HepG2 (cell line): ENCODE results near the gene RAB22A. TPM values are rescaled to one million over a fixed set of nuclear protein-coding genes. Genes with fewer than 3 reads are reported as not detected.
A peak's percentile ranks its signal among the peaks of the same experiment; 100 is the strongest.

Experiments
- ATAC-seq: fragments of 200-7000 bp; cut with Tn5 transposase; 3 replicates; pipeline ENCODE4 v1.9.1; 2020; ENCODE audit warnings: mild to moderate bottlenecking, moderate library complexity
- BruUV-seq: library from RNA; stranded (reverse); fragments of 400-500 nt; replicated peaks from 2 replicates; lab custom pipeline; 2021; lab: Mats Ljungman, UMichigan
- CTCF ChIA-PET: fragments of 300-600 bp; formaldehyde crosslinking; extraction: SDS; loops from one replicate; lab custom pipeline; 2021; ENCODE audit warnings: low total read pairs, inconsistent platforms, low intra/inter-chr PET ratio; lab: Yijun Ruan, JAX
- POLR2A ChIA-PET: fragments of 350-600 bp; sonication (Branson Sonifier 250); formaldehyde crosslinking; loops from one replicate; lab custom pipeline; 2020; ENCODE audit warnings: antibody characterized with exemption, inconsistent platforms; lab: Yijun Ruan, JAX
- DNase-seq: peaks from one replicate; pipeline ENCODE4 v3.0.0-alpha.2; 2015; ENCODE audit warnings: low spot score
- FAIRE-seq: peaks from 3 replicates; lab custom pipeline; 2011; peaks lifted over from hg19 to GRCh38; lab: Jason Lieb, UNC
- H2AFZ ChIP-seq: one replicate; pipeline ENCODE4 v1.6.1; 2011; ENCODE audit warnings: low read length, inconsistent platforms
- H3K27ac ChIP-seq: fragments of 300-600 bp; 3 replicates; pipeline ENCODE4 v1.8.0; 2011; ENCODE audit warnings: mixed run types, mild to moderate bottlenecking, mixed read lengths, low read length, inconsistent platforms; ENCODE audit not compliant: insufficient read depth; ENCODE audit errors: extremely low read length
- H3K27me3 ChIP-seq, 2 experiments: fragments of 200-600 bp in 1 of 2; 2 replicates in 1 of 2; 3 replicates in 1 of 2; pipeline versions ENCODE4 v1.6.0 to v1.8.0; 2011; ENCODE audit warnings: low read length in 2 of 2, mild to moderate bottlenecking in 2 of 2, moderate library complexity in 2 of 2, inconsistent platforms in 1 of 2; ENCODE audit not compliant: insufficient read depth in 2 of 2, control insufficient read depth in 1 of 2
- H3K36me3 ChIP-seq, 2 experiments: fragments of 200-600 bp in 1 of 2; replicated peaks in 1 of 2; 2 replicates in 1 of 2; 3 replicates in 1 of 2; pipeline versions ENCODE4 v1.5.1 to v1.8.0; 2011; ENCODE audit warnings: low read length in 2 of 2, inconsistent platforms in 1 of 2; ENCODE audit not compliant: insufficient read depth in 2 of 2, control insufficient read depth in 1 of 2
- H3K4me1 ChIP-seq: 2 replicates; pipeline ENCODE4 v1.5.1; 2012; ENCODE audit warnings: low read length, inconsistent platforms; ENCODE audit not compliant: insufficient read depth
- H3K4me2 ChIP-seq: 2 replicates; pipeline ENCODE4 v1.6.0; 2011; ENCODE audit warnings: low read depth, low read length, inconsistent platforms
- H3K4me3 ChIP-seq, 3 experiments: fragments of 200-600 bp in 1 of 3; sonication (generic), shearing (Covaris generic) in 1 of 3; replicated peaks in 1 of 3; 2 replicates each; pipeline ENCODE4 v1.5.1; 2011 to 2016; ENCODE audit warnings: low read length in 3 of 3, inconsistent platforms in 2 of 3, low read depth in 2 of 3, mild to moderate bottlenecking in 2 of 3, control low read depth in 1 of 3, mixed read lengths in 1 of 3; ENCODE audit not compliant: insufficient read depth in 1 of 3
- H3K79me2 ChIP-seq: one replicate; pipeline ENCODE4 v1.6.1; 2011; ENCODE audit warnings: low read length, inconsistent platforms; ENCODE audit not compliant: insufficient read depth
- H3K9ac ChIP-seq: 2 replicates; pipeline ENCODE4 v1.6.0; 2011; ENCODE audit warnings: mild to moderate bottlenecking, low read depth, low read length, inconsistent platforms; ENCODE audit not compliant: insufficient read depth
- H3K9me3 ChIP-seq: 2 replicates; pipeline ENCODE4 v1.5.1; 2012; ENCODE audit warnings: mild to moderate bottlenecking, low read length
- H4K20me1 ChIP-seq: 2 replicates; pipeline ENCODE4 v1.6.0; 2011; ENCODE audit warnings: inconsistent platforms, mild to moderate bottlenecking, low read length, moderate library complexity; ENCODE audit not compliant: insufficient read depth
- ATF1 ChIP-seq: IDR thresholded peaks from 2 replicates; pipeline ENCODE4 v1.6.1; 2016; ENCODE audit warnings: mild to moderate bottlenecking, control low read depth
- FIP1L1 ChIP-seq: fragments of 200-400 bp; formaldehyde crosslinking; IDR thresholded peaks from 2 replicates; pipeline ENCODE4 v1.6.1; 2018; ENCODE audit warnings: low read depth, mild to moderate bottlenecking, low read length, moderate library complexity, borderline replicate concordance; ENCODE audit not compliant: insufficient read depth
- RBAK ChIP-seq: sonication (generic); formaldehyde crosslinking; IDR thresholded peaks from 2 replicates; pipeline ENCODE4 v1.5.1; 2020; ENCODE audit warnings: mild to moderate bottlenecking, missing genetic modification reagents
- RBM22 ChIP-seq: fragments of 200-400 bp; formaldehyde crosslinking; optimal IDR thresholded peaks from 2 replicates; pipeline ENCODE3; 2017; ENCODE audit warnings: mild to moderate bottlenecking, low read length, moderate library complexity
- SATB2 ChIP-seq: sonication (generic); formaldehyde crosslinking; IDR thresholded peaks from 2 replicates; pipeline ENCODE4 v1.5.0; 2020; ENCODE audit warnings: missing genetic modification reagents
- WGBS: methylation state at CpG from one replicate; pipeline ENCODE4 v1.1.6; 2017; ENCODE audit warnings: low lambda C conversion rate; 5-methylcytosine and 5-hydroxymethylcytosine counted together
- in situ Hi-C: cut with HindIII; loops from 2 replicates; pipeline ENCODE4 v1.10.0; 2017; ENCODE audit warnings: low pct_unique_long_range_greater_than_20kb; ENCODE audit not compliant: extremely low pct_ligation_motif_present
- intact Hi-C: fragments of 100-400 bp; cut with micrococcal nuclease; formaldehyde crosslinking; loops from one replicate; pipeline ENCODE4 v1.10.0; 2022; ENCODE audit not compliant: unreplicated experiment
- polyA plus RNA-seq, 8 experiments: library from polyadenylated mRNA; depleted of rRNA in 3 of 8; stranded (reverse) in 7 of 8; unstranded in 1 of 8; fragments of >200 nt; fragmentation: Illumina TruSeq in 4 of 8; extraction: Trizol in 4 of 8; gene quantifications; 2 replicates each; pipeline versions ENCODE4 v1.2.1 to v1.2.3, GENCODE V29; 2011 to 2016; ENCODE audit warnings: low read depth in 4 of 8, missing spikeins in 1 of 8, mixed read lengths in 1 of 8; ENCODE audit not compliant: insufficient read depth in 1 of 8
- total RNA-seq, 5 experiments: library from RNA; depleted of rRNA; stranded (reverse); fragments of >200 nt; fragmentation: Illumina TruSeq; extraction: Trizol; gene quantifications; 2 replicates each; pipeline ENCODE4 v1.2.3, GENCODE V29; 2016; ENCODE audit warnings: low read depth in 1 of 5
- TF ChIP-seq, protein P1 (sequence below): sonication (generic); formaldehyde crosslinking; IDR thresholded peaks from 2 replicates; pipeline ENCODE4 v1.5.1; 2020; ENCODE audit warnings: mild to moderate bottlenecking, missing genetic modification reagents, moderate library complexity
- TF ChIP-seq, protein P2 (sequence below), 2 experiments: fragments of 450-650 bp in 1 of 2; sonication (generic) in 1 of 2; formaldehyde crosslinking; IDR thresholded peaks; 2 replicates each; pipeline versions ENCODE4 v1.5.0 to v1.8.0; 2020 to 2022; ENCODE audit warnings: mild to moderate bottlenecking in 1 of 2, missing genetic modification reagents in 1 of 2
- TF ChIP-seq, protein P3 (sequence below): conservative IDR thresholded peaks from 2 replicates; pipeline ENCODE4 v1.6.1; 2018; ENCODE audit warnings: missing genetic modification reagents

RAB22A gene
- total and polyA plus RNA-seq, 2 of the 13 experiments (the other 11 are each of a cell fraction or from before 2014, with no cell fraction given): 10.7 to 11.2 TPM

DNA sequence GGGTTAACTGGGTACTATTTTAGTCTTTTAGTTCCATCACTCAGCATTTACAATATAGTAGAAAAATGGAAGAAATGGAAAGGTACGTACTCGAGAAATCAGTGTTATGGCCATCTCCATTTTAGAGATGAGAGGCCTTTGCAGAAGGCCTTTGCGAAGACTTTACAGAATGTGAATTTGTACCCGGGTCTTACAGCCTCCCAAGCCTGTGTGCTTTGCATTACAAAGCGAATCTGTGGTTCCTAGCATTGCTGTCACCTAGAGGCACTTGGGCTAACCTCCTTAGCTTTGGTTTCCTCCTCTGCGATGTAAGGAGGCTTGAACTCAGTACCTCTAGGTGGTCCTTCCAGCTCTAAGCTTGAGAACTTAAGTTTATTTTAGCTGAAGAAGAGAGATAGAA, 90.4 kb downstream of the RAB22A start:
- POLR2A ChIA-PET: interaction anchor here (1.1 to 1.3 kb wide), 2 partner anchors 11 to 34 kb away, joined by 3 to 6 read pairs; partner anchors contain the start of gene VAPB
- Histone ChIP-seq H3K79me2 (peaks cover 98% of the 10 kb centered on the region), H3K9ac (no peak overlapping the region), H3K27me3 (no peaks in the 10 kb centered on the region), H3K4me2 (no peak overlapping the region), H3K9me3 (no peaks in the 10 kb centered on the region), H3K36me3 (peaks cover 4 to 8% of the 10 kb centered on the region in 2 experiments; a peak in 2 of 5 replicates), H3K4me3 (no peak overlapping the region), H3K4me1 (peaks cover 35% of the 10 kb centered on the region), H3K27ac (no peak overlapping the region), H2AFZ (no peak overlapping the region), H4K20me1 (peaks cover 43% of the 10 kb centered on the region)
- CTCF ChIA-PET: no interaction called here
- no peak for DNase-seq
- no peak for FAIRE-seq
- no TSS peak for BruUV-seq
- WGBS: 97% methylated on average over 6 of the region's 6 CpGs
- intact Hi-C loops (no loop called here), in situ Hi-C loops (no loop called here)
- TF ChIP-seq ATF1 (no peak), RBM22 (peak; percentile 69)
- ATAC-seq: no peak

DNA sequence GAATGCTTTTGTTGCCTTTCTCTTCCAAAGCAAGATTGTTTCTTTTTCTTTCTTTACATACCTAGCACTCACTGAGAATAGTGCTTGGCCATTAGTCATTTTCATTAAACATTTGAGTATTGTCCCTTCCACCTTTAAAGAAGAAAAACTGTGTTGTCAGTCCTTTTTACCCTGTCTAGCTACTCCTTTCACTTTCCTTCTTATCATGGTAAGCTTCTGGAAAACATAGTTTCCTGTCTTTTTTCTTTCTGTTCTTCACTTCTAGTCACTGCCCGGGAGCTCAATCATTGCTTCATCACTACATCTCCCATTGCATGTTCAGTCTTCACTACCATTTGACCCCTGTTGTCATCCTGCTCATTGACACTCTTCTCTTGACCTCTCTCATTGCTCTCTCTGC, 91.6 kb downstream of the RAB22A start:
- H3K4me3 ChIP-seq: no peak overlapping the region
- no peak for ATAC-seq
- BruUV-seq: no TSS peak
- ChIA-PET CTCF (no interaction called here), POLR2A (no interaction called here)
- peaks cover 33% of the 10 kb centered on the region for H4K20me1 ChIP-seq
- in situ Hi-C loops: no loop called here
- H3K36me3 ChIP-seq: peaks cover 4 to 8% of the 10 kb centered on the region in 2 experiments; a peak in 2 of 5 replicates
- intact Hi-C loops: no loop called here
- TF ChIP-seq FIP1L1 (no peak), RBAK (CRISPR knock-in tag) (no peak), SATB2 (CRISPR knock-in tag) (no peak)
- TF ChIP-seq, protein P1, sequence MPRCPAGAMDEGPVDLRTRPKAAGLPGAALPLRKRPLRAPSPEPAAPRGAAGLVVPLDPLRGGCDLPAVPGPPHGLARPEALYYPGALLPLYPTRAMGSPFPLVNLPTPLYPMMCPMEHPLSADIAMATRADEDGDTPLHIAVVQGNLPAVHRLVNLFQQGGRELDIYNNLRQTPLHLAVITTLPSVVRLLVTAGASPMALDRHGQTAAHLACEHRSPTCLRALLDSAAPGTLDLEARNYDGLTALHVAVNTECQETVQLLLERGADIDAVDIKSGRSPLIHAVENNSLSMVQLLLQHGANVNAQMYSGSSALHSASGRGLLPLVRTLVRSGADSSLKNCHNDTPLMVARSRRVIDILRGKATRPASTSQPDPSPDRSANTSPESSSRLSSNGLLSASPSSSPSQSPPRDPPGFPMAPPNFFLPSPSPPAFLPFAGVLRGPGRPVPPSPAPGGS (CRISPR knock-in tag): no peak
- TF ChIP-seq, protein P2, sequence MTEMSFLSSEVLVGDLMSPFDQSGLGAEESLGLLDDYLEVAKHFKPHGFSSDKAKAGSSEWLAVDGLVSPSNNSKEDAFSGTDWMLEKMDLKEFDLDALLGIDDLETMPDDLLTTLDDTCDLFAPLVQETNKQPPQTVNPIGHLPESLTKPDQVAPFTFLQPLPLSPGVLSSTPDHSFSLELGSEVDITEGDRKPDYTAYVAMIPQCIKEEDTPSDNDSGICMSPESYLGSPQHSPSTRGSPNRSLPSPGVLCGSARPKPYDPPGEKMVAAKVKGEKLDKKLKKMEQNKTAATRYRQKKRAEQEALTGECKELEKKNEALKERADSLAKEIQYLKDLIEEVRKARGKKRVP (CRISPR knock-in tag; IDR thresholded peaks at IDR 0.05): no peak
- TF ChIP-seq, protein P3, sequence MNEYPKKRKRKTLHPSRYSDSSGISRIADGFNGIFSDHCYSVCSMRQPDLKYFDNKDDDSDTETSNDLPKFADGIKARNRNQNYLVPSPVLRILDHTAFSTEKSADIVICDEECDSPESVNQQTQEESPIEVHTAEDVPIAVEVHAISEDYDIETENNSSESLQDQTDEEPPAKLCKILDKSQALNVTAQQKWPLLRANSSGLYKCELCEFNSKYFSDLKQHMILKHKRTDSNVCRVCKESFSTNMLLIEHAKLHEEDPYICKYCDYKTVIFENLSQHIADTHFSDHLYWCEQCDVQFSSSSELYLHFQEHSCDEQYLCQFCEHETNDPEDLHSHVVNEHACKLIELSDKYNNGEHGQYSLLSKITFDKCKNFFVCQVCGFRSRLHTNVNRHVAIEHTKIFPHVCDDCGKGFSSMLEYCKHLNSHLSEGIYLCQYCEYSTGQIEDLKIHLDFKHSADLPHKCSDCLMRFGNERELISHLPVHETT (CRISPR knock-in tag): no peak
- WGBS: 98% methylated on average over 1 of the region's 1 CpG
- no peaks in the 10 kb centered on the region for H3K9me3 ChIP-seq
- H3K79me2 ChIP-seq: peaks cover 100% of the 10 kb centered on the region
- peaks cover 33% of the 10 kb centered on the region for H3K4me1 ChIP-seq
- H2AFZ ChIP-seq: no peak overlapping the region
- H3K4me2 ChIP-seq: no peak overlapping the region
- no peaks in the 10 kb centered on the region for H3K27me3 ChIP-seq
- FAIRE-seq: no peak
- no peak overlapping the region for H3K27ac ChIP-seq
- no peak for DNase-seq
- H3K9ac ChIP-seq: no peak overlapping the region
